SK-N-SH treated with all-trans-retinoic acid at 6 μM for 48 hours (cell line): ENCODE data around the gene SREBF2.

Source experiments
- ISL1 ChIP-seq: fragments of 250-450 bp; sonication (Bioruptor Pico); IDR thresholded peaks from 2 replicates; pipeline ENCODE4 v2.1.2; 2022; ENCODE audit warnings: mild to moderate bottlenecking, moderate library complexity
- OSR1 ChIP-seq: fragments of 250-450 bp; sonication (Bioruptor Pico); IDR thresholded peaks from 2 replicates; pipeline ENCODE4 v1.8.0; 2022; ENCODE audit warnings: moderate library complexity, mild to moderate bottlenecking, inconsistent platforms
- PATZ1 ChIP-seq: fragments of 250-450 bp; sonication (Bioruptor Pico); IDR thresholded peaks from 2 replicates; pipeline ENCODE4 v1.8.0; 2020; ENCODE audit warnings: mild to moderate bottlenecking, moderate library complexity, borderline replicate concordance
- RARB ChIP-seq: fragments of 250-450 bp; sonication (Bioruptor Pico); IDR thresholded peaks from 2 replicates; pipeline ENCODE4 v1.8.0; 2021; ENCODE audit warnings: mild to moderate bottlenecking, moderate library complexity
- ZNF70 ChIP-seq: fragments of 450-650 bp; formaldehyde crosslinking; IDR thresholded peaks from 2 replicates; pipeline ENCODE4 v1.5.0; 2020; ENCODE audit warnings: mild to moderate bottlenecking, moderate library complexity

- no peak for TF ChIP-seq OSR1
- TF ChIP-seq ZNF70 (CRISPR knock-in tag): no peak
- no peak for TF ChIP-seq RARB (CRISPR knock-in tag)
- TF ChIP-seq PATZ1 (CRISPR knock-in tag): no peak
- no peak for TF ChIP-seq ISL1
Observed at GRCh38 chr22:41823797-41824196, 9.1 kb upstream of the SREBF2 start.
